Measurements from ENCODE around the gene GPC6. TPM values are rescaled to one million over a fixed set of nuclear protein-coding genes. Genes with fewer than 3 reads are reported as not detected.

The GPC6 gene
- total and polyA plus RNA-seq, 9 of the 15 experiments (the other 6 are each of a cell fraction or from before 2014, with no cell fraction given): under 0.01 to 0.20 (median 0.01) TPM; not detected in 4

DNA sequence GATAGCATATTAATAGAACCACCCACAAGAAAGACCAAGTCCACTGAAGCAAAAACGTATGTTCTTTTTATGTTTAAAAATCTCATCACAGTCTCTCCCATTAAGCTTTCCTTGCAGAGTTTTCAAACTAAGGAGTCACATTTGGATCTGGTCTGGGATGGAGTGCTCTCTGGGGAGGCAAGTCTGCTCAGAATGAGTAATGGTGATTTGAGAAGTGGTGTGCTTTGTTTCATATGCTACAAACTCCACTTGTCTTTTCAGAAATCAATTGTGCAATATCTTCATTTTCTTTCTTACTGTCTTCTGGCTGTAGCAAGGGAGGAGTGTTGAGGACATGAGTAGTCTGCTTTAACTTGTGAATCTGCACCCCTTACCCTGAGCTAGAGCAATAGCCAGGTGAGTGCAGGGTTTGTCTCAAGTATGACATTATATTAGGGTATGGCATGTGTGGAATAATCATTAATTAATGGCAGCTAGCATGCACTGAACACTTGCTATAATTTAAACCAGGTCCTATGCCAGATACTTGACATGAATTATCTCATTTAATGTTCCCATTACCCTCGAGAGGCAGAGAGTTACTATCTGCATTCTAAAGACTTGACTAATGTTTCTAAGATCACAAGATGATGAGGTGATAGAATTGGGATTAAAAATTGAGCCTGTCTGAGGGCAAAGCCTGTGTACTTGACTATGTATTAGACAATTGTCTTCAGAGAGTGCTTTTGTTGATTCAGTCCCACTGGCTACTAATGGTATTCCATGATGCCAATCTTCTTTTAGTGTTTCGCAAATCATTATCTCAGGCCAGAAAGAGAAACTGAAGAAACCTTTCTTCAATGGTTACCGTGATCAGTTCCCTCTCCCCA is 171.8 kb downstream of the GPC6 start (continued):
- TF ChIP-seq, protein P1, sequence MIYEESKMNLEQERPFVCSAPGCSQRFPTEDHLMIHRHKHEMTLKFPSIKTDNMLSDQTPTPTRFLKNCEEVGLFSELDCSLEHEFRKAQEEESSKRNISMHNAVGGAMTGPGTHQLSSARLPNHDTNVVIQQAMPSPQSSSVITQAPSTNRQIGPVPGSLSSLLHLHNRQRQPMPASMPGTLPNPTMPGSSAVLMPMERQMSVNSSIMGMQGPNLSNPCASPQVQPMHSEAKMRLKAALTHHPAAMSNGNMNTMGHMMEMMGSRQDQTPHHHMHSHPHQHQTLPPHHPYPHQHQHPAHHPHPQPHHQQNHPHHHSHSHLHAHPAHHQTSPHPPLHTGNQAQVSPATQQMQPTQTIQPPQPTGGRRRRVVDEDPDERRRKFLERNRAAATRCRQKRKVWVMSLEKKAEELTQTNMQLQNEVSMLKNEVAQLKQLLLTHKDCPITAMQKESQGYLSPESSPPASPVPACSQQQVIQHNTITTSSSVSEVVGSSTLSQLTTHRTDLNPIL (CRISPR knock-in tag; IDR thresholded peaks at IDR 0.05): no peak
- TF ChIP-seq NFE2 (IDR thresholded peaks at IDR 0.05; ENCODE audit: low read depth): no peak
- TF ChIP-seq ZBTB1 (CRISPR knock-in tag; IDR thresholded peaks at IDR 0.05; ENCODE audit: borderline replicate concordance, low read depth): no peak
- TF ChIP-seq POLR3G (IDR thresholded peaks at IDR 0.05; ENCODE audit: extremely low read depth, insufficient read length, insufficient replicate concordance): no peak
- no peak for TF ChIP-seq EP400 (IDR thresholded peaks at IDR 0.05)

DNA sequence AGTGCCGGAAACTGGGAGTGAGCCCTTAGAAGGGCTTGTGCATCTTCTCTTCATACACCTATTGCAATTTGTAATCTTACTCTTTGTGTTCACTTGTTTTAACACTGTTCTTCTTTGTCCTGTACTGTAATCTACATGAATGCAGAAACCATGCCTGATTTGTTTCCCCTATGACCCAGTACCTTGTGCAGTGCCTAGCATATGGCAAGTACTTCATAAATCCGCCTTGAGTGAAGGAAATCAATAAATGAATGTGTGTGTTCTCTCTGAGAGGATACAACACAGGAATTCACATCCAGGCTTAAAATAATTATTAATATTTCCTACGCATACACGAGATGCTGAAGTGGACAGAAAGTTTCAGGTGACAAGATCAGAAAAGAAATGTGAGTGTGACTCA is 172.6 kb downstream of the GPC6 start:
- no peaks in the 10 kb centered on the region for H3K27me3 ChIP-seq (ENCODE audit: control insufficient read depth in 2 of 2, insufficient read depth in 2 of 2, low read length in 2 of 2)
- H3K9ac ChIP-seq (ENCODE audit: insufficient read depth in 1 of 2, low read depth in 2 of 2, low read length in 2 of 2): no peak overlapping the region
- no peak overlapping the region for H2AFZ ChIP-seq (ENCODE audit: low read depth, low read length)
- TF ChIP-seq, protein P2, sequence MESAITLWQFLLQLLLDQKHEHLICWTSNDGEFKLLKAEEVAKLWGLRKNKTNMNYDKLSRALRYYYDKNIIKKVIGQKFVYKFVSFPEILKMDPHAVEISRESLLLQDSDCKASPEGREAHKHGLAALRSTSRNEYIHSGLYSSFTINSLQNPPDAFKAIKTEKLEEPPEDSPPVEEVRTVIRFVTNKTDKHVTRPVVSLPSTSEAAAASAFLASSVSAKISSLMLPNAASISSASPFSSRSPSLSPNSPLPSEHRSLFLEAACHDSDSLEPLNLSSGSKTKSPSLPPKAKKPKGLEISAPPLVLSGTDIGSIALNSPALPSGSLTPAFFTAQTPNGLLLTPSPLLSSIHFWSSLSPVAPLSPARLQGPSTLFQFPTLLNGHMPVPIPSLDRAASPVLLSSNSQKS (CRISPR knock-in tag; IDR thresholded peaks at IDR 0.05): no peak
- TF ChIP-seq, protein P3, sequence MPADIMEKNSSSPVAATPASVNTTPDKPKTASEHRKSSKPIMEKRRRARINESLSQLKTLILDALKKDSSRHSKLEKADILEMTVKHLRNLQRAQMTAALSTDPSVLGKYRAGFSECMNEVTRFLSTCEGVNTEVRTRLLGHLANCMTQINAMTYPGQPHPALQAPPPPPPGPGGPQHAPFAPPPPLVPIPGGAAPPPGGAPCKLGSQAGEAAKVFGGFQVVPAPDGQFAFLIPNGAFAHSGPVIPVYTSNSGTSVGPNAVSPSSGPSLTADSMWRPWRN (IDR thresholded peaks at IDR 0.05; ENCODE audit: low read depth): no peak
- TF ChIP-seq ZNF282 (CRISPR knock-in tag; IDR thresholded peaks at IDR 0.05) (no peak), ZNF76 (CRISPR knock-in tag; IDR thresholded peaks at IDR 0.05; ENCODE audit: borderline replicate concordance) (no peak)
- ATAC-seq (no peak), DNase-seq (ENCODE audit: extremely low read depth in 1 of 4, low spot score in 3 of 4) (no peak), FAIRE-seq (no peak)
- WGBS (ENCODE audit: insufficient coverage, low coverage, missing lambda C conversion rate): 0% methylated on average over 3 of the region's 4 CpGs
- no TSS peak for BruUV-seq (replicated peaks)
- H3K36me3 ChIP-seq (ENCODE audit: control insufficient read depth, insufficient read depth, low read length): no peaks in the 10 kb centered on the region
- no peaks in the 10 kb centered on the region for H3K9me1 ChIP-seq (ENCODE audit: control insufficient read depth, insufficient read depth, low read length)
- H3K4me2 ChIP-seq (ENCODE audit: insufficient read depth, low read length): no peak overlapping the region
- H3K4me3 ChIP-seq: no peak overlapping the region
- intact Hi-C loops (cut with micrococcal nuclease): no loop called here
- no peak overlapping the region for H3K27ac ChIP-seq (ENCODE audit: extremely low read depth, low read depth, low read length)
- H3K4me1 ChIP-seq (replicated peaks in 1 of 2; ENCODE audit: control insufficient read depth in 2 of 2, insufficient read depth in 2 of 2, low read length in 2 of 2): no peaks in the 10 kb centered on the region
- no peaks in the 10 kb centered on the region for H4K20me1 ChIP-seq (replicated peaks; ENCODE audit: control insufficient read depth, insufficient read depth, low read length)
- H3K79me2 ChIP-seq (ENCODE audit: control insufficient read depth, insufficient read depth, low read length): no peaks in the 10 kb centered on the region
- no peaks in the 10 kb centered on the region for H3K9me3 ChIP-seq (replicated peaks; ENCODE audit: control insufficient read depth, insufficient read depth, low read depth, low read length)
- ChIA-PET POLR2A (no interaction called here), CTCF (ENCODE audit: low intra/inter-chr PET ratio) (no interaction called here)
- in situ Hi-C loops (cut with MboI): no loop called here
